ENCODE data around the gene RGS7.

The RGS7 gene
- total RNA-seq: 0 to 9.7 (median 0) reads per million in 17 experiments

DNA sequence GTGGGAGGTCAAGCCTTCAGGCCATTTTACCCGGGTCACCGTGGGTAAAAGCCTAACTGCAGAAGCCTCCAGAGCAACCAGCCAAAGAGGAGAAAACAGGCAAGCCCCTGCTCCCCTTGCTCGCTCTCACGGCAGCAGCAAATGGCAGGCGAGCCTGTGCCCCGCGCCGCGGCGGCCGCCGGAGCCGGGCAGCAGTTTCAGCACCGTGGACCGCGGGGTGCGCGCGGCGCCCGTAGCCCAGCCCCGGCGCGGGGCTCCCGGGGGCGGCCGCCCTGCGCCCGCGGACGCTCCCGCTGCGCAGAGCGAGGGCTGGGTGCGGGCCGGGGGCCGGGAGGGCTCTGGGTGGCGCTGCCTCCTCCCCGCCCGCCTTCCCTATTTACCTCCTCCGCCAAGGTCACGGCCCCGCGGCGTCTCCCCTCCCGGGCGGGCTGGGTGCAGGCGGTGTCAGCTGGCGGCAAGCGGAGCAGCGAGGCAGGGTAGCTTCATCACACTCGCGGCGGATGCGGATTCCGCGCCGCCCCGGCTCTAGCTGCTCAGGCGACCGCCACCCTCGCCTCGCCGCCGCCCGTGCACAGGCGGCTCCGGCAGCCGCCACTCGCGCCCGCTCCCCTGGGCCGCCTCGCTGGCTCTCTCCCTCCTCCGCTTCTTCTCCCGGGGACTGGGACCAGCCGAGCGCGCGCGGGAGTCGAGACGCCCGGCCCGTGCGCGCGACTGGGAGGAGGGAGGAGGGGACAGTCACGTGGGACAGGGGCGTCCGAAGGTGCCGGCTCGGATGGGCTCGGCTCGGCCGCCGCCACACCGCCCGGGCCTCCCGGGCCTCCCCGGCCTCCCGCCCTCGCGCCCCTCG lies at the start of gene RGS7:
RGS7 (minus strand) TSS at position 687 of the 847 bp plus-strand sequence.
- DNase-seq: peak in 3 of 4 experiments; percentile 1 to 5 (median 1)

DNA sequence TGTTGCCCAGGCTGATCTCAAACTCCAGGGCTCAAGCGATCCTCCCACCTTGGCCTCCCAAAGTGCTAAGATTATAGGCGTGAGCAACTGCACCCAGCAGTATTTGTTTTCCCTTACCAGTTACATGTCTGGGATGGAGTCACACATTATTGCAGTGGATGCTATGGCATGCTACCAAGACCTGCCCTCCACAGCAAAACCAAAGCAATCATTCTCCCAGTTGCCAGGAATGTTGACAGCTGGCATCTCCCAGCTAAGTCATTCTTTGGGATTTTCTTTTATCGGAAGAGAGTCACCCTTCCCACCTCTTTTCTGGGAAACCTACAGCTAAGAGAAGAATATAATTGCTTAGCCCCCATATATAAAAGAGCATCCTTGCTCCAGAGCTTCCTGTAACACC lies 49.4 kb upstream of the RGS7 start:
- no peak for DNase-seq

DNA sequence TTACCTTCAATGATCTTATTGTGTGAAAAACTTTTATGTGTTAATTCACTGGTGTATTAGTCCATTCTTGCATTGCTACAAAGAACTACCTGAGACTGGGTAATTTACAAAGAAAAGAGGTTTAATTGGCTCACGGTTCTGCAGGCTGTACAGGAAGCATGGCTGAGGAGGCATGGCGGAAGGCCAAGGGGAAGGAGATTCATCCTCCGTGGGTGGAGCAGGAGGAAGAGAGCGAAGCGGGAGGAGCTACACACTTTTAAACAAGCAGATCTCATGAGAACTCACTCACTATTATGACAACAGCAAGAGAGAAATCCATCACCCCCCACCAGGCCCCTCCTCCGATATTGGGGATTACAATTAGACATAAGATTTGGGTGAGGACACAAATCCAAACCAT lies 44.2 kb upstream of the RGS7 start:
- peak in 1 of 4 experiments; percentile 5 for DNase-seq

DNA sequence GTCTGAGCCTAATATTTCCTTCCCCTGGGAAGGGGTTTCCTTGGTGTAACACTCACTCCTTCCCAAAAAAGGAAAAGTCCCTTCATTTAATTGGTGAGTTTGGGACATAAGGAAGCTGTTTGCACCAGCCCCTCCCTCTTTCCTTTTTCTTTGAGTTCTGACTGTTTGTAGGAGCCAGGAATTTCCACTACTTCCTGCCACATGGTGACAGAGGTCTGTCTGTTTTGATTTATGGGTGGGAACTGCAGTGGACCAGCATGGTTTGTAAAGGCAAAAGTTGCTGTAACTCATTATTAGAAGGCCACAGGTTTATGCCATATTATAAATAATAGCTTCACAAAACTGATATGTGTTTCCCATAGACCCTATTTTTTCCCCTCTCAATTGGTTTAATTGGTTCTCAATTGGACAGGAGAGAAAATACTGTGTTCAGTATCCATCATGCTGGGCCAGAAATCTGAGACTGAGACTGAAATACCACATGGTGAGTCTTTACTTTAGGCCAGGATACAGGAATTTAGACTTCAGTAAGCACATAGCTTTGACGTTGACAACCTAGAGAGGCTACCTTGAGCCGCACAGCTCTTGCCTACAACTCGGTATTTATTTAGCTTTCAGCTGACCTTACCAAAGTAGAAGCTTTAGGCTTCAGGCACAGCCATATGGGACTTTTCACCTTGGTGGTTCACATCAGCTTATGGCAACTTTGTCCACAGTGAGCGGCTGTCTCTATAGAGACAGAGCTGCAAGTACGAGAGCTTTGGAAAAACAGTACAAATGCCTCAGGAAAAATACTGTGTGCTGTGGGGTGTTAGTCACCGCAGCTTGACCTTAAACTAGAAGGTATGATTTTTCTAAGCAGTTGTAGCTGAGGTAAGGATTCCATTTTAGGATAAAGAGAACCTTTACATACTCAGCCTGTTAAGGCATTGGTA lies 40.0 kb upstream of the RGS7 start:
- DNase-seq: no peak

DNA sequence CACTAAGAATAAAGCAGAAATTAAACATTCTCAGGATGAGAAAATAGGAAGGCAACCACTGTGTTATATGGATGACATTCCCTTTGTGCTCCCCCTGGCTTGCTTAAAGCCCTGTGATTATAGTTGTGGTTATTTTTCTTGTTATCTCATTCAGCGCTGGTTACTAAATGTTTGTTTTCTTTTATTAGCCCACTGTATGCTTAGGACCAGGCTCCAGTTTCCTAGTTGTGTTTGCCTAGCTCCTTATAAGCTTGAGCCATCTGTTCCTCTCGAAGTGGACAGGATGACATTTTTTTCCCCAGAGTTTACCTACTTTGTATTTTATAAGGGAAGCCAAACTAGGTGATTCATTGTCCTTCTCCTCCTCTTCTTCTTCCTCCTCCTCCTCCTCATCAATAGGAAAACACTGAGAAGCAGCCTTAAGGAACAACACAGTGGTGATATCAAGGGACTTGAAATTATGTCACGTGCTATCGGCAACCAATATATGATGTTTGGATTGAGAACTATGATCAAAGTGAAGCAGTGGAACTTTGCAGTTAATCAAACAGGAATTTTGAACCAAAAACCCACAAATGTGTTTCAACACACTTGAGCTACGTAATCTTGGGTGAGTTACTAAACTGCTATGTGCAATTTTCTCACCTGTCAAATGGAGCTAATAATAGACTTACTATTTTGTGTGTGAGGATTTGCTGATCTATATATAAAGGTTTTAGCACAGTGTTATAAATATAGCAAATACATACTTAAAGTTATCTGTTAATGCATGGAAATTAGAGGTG lies 35.1 kb upstream of the RGS7 start:
- no peak for DNase-seq

DNA sequence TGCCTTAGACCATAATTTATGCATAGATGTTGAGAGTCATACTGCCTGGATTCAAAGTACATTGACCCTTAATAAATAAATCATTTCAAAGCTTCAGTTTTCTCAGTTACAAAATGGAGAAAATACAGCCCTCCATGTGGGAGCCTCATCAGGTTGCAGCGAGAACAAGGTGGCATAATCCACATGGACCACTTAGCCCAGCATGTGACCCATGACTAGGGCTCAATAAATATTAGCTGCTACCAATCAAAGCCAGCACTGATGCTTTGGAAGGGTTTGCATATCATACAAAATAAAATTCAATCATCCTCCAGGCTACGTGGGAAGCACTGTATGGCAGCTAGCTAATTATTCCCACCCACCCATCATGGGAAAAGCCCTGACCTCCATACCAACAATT lies 33.5 kb upstream of the RGS7 start:
- no peak for DNase-seq

DNA sequence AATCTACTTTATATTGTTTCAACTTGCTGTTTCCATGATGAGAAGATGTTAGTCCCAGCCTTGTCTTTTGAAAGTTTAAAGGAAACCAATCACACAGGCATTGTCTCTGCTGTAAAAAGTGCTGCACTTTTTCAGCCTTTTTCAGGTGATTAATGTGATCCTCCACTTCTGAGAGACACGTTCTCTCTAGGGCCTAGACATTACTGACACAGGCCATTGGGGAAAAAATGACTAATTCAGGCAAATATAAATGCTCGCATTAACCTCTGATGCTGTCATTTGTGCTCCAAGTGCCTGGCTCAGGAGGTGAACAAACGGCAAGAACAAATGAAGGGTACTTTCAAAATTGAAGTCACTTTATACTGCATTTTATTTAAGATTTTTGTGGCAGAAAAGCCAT lies 32.4 kb upstream of the RGS7 start:
- DNase-seq: no peak

DNA sequence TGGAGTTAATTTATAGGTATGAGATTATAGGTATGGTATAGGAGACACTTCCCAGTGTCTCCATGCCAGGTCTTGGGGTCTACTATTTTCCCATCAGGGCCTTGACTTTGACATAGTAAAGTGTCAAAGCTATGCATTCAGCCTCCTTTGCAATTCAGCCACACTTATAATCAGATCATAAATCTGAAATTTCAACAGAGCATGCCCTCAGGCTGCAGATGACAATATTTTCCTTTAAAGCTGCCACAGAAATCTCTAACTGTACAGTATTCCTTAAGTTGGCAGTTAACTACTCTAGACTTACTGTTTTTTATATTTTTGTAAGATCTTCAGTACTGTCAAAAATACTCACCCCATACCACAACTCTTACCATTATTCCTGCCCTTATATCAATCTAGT lies 30.2 kb upstream of the RGS7 start:
- no peak for DNase-seq

DNA sequence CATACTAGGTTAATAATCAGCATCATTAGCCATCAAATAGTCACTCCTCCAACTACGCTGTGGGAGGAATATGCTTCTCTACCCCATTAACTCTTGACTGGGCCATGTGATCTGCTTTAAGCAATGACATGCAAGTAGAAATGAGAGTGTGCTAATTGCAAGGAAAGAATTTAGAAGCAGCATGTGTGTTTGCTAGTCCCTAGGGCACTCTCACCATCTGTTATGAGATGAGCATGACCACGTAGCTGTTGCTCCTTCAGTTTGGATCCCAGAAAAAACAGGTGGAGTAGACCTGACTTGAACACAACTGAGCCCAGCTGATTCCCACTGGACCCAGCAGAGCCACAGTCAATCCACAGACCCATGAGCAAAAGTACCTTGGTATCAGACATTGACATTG lies 19.7 kb upstream of the RGS7 start:
- DNase-seq: no peak

DNA sequence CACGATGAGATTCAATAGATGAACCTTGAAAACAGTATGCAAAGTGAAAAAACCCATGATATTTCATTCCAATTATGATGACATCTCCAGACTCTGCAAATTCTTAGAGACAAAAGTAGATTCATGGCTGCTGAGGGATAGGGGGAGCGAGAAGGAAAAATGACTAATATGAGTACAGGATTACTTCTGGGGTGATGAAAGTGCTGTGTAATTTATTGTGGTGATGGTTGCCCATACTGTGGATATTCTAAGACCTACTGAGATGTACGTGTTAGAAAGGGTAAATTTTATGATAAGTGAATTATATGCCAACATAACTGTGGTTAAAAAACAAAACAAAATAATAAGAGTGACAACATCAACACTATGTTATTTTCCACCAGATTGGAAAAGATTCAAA lies 18.9 kb upstream of the RGS7 start:
- no peak for DNase-seq

DNA sequence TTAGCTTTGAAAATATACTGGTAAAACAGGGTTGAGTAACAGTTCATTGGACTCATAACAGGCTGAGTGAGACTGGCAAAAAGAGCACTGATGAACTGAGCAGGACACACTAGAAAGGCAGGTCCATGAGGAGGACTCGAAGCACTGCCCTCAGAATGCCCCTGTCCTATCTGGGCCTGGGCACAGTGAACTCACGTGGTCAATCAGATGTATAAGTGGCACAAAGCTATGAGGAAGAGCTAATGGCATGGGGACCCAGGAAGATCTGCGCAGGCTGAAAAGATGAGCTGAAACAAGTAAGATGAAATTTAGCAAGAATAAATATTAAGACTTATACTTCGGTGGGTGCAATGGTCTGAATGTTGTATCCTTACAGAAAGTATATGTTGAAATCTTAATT lies 9.2 kb upstream of the RGS7 start:
- DNase-seq: no peak

DNA sequence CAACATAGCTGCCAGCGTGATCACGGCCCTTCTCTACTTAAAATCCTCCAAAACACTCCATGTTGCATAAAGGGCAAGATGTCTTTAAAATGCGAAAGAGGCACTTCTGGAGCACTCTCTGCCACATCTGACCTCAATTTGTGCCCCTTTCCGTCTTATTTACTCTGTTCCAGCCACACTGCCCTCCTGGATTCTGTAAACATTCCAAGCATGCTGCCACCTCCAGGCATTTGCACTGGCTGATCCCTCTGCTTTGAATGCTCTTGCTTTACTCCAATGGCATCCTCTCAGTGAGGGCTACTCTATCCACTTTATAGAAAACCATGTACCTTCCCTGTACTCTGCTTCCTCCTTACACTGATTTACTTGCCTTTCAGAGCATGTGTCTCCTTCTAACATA lies 5.3 kb upstream of the RGS7 start:
- DNase-seq: no peak

DNA sequence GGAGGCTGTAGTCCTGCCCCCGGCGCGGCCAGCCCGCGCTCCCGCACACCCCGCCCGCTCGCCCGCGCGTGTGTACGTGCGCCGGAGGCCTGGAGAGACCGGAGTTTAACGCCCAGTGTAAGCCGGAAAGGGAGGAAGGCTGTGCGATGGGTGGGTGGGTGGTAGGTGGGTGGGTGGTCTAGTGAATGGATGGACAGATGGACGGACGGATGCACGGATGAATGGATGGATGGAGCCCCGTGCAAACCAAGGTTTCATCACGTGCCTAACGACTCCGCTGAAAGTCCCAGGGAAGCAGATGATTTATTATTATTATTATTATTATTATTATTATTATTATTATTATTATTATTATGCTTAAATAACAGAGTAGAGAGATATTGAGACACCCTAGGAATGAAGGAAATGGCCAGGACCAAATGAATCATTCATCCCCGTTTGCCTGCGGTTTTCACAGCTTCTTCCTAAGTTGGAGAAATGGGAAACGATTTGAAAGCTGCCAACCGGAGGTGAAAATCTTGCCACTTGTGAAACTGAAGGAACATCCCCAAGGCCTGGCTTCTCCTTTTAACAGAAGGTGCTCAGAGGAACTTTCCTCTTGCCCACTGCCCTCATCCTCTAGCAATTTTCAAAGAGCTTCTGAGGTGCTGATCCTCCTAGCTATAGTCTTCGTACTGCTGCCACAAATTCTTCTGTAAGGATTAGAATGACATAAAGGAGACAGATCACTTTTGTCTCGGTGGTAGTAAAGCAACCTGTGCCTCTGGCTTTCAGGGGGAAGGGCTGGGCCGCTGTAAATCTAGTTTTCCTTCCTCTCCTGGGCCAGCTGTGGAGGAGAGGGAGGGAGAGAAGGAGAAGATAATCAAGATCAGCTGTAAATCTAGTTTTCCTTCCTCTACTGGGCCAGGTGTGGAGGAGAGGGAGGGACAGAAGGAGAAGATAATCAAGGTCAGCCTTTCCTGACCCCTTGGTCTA lies 648 bp upstream of the RGS7 start:
- peak in 1 of 4 experiments; percentile 3 for DNase-seq

DNA sequence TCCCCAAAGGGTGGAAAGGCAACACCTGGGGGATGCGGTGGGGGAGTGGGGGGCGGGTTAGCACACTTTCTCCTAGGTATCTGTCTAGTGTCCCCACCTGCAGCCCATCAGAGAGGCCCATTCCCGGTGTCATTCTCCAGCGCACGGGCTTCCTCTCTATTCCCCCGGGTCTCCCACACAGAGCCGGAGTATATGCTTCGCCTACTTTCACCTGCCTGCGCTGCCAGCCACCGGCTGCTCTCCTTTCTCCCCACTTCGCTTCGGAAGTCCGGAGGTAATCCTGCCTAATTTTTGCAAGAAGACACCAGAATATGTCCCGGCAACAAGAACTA lies 852 bp downstream of the RGS7 start:
- DNase-seq: no peak

DNA sequence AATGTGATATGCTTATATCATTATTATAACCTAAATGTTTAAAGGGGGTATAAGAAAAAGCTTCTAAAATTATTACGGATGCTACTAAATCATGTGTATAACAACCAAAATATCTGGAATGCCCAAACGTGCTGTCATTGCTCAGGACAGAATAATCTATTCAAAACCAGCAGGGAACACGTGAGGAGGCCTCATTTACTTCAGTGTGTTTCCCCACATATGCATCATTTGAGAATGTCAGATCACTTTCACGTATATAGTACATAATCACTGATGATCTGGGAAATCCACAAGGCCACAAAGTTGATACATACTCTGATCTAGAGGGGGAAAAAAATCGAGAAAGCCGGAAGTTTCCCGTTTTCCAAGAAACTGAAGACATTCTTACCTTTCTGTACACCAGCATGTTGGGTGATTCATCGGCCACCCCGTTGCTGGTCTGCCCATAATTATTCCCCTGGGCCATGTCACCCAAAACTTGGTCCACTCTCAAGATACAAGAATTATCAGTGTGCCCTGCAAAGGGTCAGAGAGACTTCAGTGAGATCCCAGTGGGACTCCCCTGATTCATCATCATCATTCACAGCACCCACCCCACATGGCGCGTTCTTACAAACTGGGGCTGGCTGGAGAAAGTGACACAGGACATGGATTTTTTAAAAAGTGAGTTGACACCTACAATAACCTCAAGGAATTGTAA lies 1.5 kb downstream of the RGS7 start:
- DNase-seq: no peak

DNA sequence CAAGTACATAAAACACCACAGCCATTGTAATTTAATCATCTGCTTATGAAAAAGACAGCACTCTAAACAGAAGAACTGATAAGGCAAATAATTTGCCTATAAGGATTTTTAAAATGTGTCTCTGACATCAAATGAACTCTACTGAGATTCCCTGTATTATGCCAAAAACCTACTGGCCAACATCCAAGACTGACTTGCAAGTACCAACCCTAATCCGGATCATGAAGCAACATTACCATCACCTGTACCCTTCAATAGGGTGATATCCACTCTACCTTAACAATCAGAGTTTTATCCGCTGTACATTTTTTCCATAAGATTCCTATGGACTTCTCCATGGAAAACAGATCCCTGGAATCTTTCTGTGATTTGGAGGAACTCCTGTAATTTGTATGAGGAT lies 4.6 kb downstream of the RGS7 start:
- no peak for DNase-seq

DNA sequence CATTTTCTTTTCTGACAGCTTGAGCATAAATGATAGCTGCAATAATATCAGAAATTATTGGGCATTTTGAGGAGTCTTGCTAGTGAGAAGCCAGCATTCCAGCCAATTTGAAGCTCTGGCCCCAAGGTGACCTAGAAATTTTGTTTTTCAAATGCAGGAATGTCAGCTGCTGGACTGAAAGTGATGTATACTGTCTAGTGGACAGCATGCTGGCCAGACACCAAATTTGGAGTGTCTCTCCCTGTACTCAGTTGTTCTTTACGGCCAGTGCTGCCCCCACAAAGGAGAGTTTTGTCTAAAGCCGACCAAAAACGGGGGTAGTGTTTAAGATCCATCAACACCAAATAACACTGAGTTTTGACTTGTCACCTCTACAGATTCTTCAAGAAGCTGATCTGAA lies 5.2 kb downstream of the RGS7 start:
- no peak for DNase-seq

DNA sequence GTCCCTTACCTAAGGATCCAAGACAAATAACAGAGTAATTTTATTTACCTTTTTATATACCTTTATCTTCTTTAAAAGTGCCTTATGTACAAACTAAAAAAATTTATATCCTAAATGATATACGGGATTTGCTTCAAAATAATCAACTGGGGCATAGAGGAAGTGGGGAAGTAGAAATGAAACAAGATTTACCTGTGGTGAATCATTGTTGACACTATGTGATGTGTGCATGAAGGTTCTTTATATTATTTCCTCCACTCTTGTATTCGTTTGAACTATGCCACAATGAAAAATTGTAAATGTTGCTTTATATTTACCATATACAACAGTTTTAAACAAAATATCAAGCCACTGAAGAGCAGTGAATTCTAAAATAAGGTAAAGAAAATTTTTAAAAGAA lies 13.0 kb downstream of the RGS7 start:
- no peak for DNase-seq

DNA sequence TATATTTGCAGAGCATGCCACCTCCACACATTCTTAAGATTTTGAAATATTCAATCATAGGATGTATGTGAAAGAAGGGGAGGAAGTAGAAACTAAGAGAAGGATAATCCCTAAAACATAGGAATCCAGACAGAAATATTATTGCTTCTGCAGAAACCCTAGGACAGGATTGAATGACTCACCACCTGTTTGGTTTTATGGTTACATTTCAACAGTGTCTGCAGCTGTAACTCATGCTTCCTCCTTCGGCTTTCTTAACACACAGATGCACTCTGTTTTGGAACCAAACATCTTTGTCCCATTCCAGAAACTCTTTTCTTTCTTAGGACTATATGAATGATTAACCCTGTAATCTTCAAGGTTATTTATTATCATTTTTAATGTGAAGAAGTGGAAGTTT lies 20.7 kb downstream of the RGS7 start:
- no peak for DNase-seq

DNA sequence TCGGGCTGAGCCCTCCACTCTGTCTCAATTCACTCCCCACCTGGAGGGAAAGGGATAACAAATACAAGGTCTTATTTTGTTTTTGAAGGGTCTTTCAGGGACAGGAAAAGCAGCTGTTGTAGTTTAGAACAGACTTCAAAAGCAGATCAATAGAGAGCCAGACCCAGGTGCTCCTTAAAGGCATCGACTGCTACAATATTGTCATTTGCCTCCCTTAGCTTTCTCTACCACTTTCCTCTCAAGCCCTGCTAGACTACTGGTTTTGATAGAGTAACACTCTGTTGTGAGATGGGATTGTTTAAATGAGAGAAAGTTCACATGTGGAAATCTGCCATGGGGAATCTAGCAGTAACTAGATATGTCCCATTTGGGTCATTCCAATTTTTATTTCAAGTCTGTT lies 24.0 kb downstream of the RGS7 start:
- DNase-seq: no peak

DNA sequence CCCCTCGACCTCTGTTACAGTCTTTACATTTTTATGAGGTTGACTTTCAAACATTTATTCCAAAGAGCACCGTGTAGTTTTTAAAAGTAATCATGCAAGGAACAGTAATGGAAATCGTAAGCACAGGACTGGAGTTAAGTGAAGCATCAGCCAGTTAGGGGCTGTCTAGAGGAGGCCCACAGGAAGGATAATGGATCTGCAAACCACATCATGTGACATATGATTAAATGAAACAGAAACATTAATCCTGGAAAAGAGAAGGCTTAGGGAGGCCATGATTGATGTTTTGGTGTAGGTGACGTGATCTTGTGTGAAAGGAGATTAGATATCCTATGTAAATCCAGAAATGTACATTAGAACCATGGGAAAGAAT lies 25.0 kb downstream of the RGS7 start:
- no peak for DNase-seq

Data from suppressor macrophage (primary cell).